Measurements from ENCODE around the gene SH3YL1.

SH3YL1 gene

GRCh38 chr2:228115-228514 is 35.7 kb downstream of the SH3YL1 start:
- in situ Hi-C loops (cut with HindIII; ENCODE audit: low sequenced_read_pairs): no loop called here

GRCh38 chr2:223971-224760 is 39.7 kb downstream of the SH3YL1 start:
- in situ Hi-C loops (cut with HindIII; ENCODE audit: low sequenced_read_pairs): no loop called here

DNA sequence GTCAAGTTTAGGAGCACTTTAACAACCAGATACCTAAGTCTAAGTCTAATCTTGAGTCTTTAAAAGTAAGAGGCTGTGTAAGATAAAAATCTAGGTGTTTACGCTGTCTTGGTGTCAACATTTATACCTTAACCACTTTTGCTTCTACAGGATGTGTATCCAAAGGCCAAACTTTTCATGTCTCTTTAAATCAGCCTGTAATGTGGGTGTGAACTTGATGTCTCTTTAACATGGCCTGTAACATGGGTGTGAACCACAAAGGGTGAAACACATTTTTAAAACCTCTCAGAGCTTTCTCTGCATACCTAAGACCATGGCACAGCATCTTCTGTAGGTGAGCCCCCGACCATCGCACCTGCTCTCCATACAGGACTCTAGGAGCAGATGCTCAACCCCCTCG is 40.4 kb downstream of the SH3YL1 start:
- in situ Hi-C loops (cut with HindIII; ENCODE audit: low sequenced_read_pairs): no loop called here

- in situ Hi-C loops (cut with HindIII; ENCODE audit: low sequenced_read_pairs): no loop called here
These were observed 47.8 kb downstream of the SH3YL1 start for GRCh38 chr2:216068-216467.

DNA sequence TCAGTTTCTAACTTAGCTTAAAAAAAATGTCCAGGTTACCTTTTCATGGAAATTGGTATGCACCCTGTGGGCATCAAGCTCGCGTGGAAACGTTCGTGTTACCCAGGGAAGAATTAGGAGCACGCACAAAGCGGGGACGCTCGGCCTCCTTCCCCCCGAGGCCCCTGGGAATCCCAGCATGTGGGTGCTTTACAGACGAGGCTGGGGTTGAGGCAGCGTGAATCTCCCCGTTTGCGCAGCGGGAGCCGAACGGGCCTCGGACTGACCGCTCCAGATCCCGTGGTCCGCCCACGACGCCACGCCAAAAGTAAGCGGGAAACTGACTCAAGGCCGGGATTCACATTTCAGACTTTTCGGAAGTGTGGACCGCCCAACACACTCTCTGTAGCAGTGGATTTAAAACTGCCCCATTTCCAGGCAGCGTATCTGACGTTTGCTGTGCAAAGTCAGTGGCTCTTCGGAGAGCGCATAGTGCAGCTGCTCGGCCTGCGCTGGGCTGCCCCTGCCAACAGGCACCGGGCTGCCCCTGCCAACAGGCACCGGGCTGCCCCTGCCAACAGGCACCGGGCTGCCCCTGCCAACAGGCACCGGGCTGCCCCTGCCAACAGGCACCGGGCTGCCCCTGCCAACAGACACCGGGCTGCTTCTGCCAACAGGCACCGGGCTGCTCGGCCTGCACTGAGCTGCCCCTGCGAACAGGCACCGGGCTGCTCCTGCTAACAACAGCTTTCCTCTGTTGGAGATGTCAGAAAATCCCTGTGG is 49.7 kb downstream of the SH3YL1 start:
- in situ Hi-C loops (cut with HindIII; ENCODE audit: low sequenced_read_pairs): no loop called here

GRCh38 chr2:211486-212184 is 52.2 kb downstream of the SH3YL1 start:
- in situ Hi-C loops (cut with HindIII; ENCODE audit: low sequenced_read_pairs): no loop called here

- in situ Hi-C loops (cut with HindIII; ENCODE audit: low sequenced_read_pairs): no loop called here
These were observed 53.2 kb downstream of the SH3YL1 start for GRCh38 chr2:210660-211059.

DNA sequence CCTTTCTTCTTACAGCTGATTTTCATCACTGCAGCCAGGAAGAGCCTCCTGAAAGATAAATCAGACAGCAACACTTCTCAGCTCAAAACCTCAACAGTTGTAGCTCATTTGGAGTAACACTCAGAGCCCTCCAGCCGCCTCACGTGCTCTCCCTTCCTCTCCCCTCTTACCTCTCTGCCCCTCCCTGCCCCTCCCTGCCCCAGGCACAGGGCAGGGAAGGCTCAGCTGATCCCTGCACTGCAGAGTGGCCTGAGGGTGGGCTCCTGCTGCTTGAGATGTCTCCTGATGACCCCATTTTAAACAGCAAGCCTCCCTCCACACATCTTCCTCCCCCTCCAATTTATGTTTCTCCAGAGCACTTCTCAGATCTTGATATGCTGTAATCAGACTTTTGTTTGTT is 54.4 kb downstream of the SH3YL1 start:
- in situ Hi-C loops (cut with HindIII; ENCODE audit: low sequenced_read_pairs): no loop called here

- in situ Hi-C loops (cut with HindIII; ENCODE audit: low sequenced_read_pairs): no loop called here
These were observed 55.5 kb downstream of the SH3YL1 start for GRCh38 chr2:208335-208734.

DNA sequence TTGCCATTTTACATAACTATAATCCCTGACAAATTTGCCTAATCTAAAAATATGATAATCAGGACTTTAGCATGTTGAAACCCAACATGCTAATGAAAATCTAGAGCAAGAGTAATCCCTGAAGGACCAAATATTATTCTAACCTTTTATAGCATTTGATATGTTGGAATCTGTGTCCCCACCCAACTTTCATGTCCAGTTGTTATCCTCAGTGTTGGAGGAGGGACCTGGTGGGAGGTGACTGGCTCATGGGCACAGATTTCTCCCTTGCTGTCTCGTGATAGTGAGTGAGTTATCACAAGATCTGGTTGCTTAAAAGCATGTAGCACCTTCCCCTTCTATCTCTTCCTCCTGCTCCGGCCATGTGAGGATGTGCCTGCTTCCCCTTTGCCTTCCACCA is 59.8 kb downstream of the SH3YL1 start:
- in situ Hi-C loops (cut with HindIII; ENCODE audit: low sequenced_read_pairs): no loop called here

DNA sequence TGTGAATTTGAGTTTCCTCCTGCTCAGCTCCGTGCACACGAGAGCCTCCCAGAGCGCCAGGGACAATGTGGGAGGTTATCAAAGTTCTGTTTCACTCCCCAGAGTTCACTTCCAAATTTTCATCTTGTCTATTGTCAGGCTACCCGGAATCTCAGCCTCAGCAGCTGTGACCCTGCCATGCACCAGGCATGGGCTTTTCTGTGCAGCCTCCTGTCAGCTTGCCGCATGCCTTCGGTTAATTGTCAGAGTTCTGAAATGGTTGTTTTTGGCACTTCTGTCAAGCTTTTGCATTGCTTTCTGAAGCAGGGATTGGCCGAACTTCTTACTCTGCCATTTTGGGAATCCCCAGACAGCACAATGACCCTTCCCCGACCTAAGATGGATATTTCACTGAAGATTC is 60.4 kb downstream of the SH3YL1 start:
- in situ Hi-C loops (cut with HindIII; ENCODE audit: low sequenced_read_pairs): no loop called here

DNA sequence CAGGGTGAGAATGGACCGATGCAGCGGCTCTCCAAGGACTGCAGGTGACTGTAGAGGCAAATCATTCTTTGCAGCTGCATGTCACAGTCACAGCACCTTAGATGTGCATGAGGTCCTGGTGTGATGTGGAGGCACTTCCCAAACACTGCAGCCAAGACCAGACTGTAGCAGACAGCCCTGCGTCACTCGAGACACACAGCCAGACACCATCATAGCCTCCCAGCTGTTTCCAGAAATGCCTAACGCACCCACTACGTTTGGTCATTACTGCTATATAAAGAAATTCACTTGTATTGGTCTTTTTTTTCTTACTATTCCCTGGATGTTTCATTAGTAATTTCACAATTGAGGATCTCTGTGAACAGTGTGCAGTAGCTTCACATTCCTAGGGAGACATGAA is 60.9 kb downstream of the SH3YL1 start:
- in situ Hi-C loops (cut with HindIII; ENCODE audit: low sequenced_read_pairs): no loop called here

DNA sequence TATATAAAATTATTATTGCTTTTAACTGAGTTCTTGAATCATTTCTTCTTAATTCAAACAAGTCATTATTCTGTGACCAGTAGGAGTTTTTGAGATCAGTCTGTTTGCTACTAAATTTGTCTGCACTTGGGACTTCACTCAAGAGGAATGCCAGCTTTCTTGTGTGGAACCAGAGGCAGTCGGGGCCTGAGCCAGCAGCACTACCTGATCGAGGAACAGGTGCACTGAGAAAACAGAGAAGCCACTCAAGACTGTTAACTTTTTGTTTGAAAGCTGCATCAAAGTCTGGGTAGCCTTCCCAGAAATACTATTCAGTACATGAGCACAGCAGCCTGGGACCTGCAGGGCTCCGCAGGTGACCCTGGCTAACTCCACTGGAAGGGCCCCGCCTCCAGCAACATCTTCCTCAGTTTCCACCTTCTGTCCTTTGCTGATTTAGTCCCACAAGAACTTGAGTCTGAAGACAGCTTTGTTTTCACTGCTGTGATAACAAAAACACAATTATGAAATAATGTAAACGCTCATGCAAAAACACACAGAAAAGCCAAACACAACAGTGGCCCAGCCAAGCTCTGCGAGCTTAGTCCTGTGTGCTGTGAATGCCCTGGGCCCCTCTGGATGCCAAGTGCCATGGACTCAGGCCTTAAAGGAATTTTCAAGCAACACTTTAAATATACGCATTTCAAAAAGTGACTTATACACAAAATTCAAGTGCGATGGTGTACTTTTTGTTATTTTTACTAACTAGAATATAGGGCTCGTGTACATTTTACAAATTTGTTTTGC is 62.0 kb downstream of the SH3YL1 start:
- in situ Hi-C loops (cut with HindIII; ENCODE audit: low sequenced_read_pairs): no loop called here

DNA sequence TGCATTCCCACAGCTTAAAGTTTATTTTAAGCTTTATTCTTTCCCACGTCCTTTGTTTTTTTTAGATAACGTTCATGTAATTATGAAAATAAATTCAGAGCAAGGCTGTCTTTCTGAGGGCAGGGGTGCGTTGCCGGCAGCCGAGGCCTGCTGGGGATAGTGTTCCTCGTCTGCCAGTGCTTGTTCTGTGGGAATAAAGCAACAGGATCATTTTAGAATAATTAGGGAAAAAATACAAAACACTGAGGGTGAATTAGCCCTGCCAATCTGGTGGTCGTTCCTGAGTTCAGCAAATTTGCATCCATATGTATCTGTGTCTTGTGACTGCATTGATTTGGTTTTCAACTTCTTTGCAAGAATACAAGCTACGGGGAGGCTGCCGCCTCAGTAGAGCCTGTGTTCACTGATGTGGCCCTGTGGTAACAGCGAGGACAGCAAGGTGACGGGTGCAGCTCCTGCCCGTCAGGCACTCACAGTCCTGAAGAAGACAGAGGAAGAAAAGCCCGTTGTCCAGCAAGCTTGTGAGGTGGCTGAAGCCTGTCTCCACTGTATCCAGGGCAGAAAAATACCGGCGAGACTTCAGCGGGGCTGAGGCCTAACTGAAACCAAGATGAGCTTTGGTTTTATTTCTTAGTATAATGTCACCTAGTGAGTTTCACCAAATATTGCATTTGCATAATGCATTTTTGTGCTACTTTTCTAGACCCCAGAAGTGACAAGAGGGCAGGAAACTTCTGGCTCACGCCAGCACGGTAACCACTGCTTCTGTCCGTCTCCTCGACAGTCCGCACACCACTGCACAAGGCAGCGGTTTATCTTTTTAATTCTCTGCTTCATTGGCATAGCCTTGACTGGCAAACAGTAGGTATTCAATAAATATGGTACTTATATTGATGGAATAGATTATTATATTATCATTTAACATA is 64.5 kb downstream of the SH3YL1 start:
- in situ Hi-C loops (cut with HindIII; ENCODE audit: low sequenced_read_pairs): no loop called here

DNA sequence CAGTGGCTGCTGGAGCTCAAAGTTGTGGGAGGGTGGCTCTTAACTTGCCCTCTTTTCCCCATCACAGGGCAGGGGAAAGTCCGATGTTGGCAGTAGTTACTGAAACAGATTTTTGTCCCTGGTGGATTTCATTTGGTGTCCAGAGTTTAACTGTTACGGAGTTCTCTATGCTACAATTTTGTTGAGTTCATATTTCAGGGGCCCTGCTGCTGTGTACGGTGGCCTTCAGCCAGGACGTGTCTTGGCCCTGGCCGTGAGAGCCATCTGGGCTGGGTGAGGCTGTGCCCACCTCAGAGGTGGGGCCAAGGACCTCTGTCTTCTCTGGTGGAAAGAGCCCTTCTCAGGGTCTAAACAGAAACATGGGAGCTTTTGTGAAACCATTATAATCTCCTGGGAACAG is 67.4 kb downstream of the SH3YL1 start:
- in situ Hi-C loops (cut with HindIII; ENCODE audit: low sequenced_read_pairs): no loop called here

GRCh38 chr2:195932-196331 is 67.9 kb downstream of the SH3YL1 start:
- in situ Hi-C loops (cut with HindIII; ENCODE audit: low sequenced_read_pairs): no loop called here

DNA sequence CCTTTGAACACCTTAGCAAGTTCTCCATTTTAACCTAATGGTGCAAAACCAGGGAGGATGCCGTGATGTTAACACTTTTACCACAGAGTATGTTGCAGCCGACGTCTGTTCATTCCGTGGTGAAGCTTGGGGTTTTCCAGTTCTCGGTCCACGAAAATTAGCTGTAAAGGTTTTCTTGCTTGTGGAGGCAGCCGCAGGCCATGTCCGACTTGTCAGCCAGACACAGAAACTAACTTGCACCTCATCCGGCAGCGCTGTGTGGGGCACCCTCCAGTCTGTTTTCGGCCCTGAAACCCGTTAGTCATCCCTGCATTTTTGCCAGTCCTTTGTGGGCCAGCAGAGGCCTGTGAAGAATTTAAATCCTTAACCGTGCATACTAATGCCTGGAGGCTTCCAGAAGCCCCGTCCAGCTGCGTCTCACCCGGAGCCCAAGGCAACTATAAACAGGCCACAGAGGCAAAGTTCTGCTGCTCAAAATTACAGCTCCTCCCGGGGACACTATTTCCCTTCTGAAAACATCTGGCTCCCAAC is 70.6 kb downstream of the SH3YL1 start:
- in situ Hi-C loops (cut with HindIII; ENCODE audit: low sequenced_read_pairs): no loop called here

- in situ Hi-C loops (cut with HindIII; ENCODE audit: low sequenced_read_pairs): no loop called here
These were observed 72.3 kb downstream of the SH3YL1 start for GRCh38 chr2:191311-192190.

GRCh38 chr2:187825-188224 is 76.0 kb downstream of the SH3YL1 start:
- in situ Hi-C loops (cut with HindIII; ENCODE audit: low sequenced_read_pairs): no loop called here

All from DLD1 (cell line).